ENCODE results near the gene PRAMEF20. TPM values are rescaled to one million over a fixed set of nuclear protein-coding genes. Genes with fewer than 3 reads are reported as not detected.

Gene PRAMEF20
- total and polyA plus RNA-seq, 2 of the 4 experiments (the other 2 are of a cell fraction) = not detected

DNA sequence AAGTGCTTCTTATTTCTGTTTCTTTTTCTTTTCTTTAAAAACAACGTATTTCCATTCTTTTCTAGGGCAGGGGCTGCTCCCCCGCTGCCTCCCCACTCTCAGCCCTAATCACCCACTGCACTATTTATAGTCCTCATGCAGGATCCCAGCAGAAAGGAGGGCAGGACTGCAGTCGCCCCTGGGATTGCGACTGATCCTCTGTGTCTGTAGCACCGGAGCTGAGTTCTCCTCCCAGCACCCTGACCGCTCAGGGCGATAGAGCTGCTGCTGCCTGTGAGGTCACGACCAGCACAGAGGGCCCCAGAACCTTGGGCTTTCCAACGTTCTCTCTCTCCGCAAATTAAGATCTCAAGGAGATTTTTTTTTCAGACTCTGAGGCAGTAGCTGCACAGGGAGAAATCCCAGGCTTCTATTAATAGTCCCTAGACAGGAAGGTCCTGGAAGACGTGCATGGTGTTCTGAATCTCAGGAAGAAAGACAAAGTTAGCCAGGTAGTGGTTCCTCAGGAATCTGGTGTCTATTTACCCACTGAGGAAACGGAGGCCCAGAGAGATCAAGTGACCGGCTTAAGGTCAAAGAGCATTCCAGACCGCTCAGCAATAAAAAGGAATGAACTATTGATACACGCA is 46.8 kb downstream of the PRAMEF20 start:
- Histone ChIP-seq H3K4me3 (ENCODE audit: insufficient read depth, low read depth, low read length) (no peak overlapping the region), H4K8ac (ENCODE audit: low read depth in 2 of 2, low read length in 2 of 2) (no peak overlapping the region), H3K4me1 (ENCODE audit: control insufficient read depth, insufficient read depth, low read length) (no peaks in the 10 kb centered on the region), H3K79me1 (ENCODE audit: low read depth in 1 of 2, low read length in 2 of 2) (no peaks in the 10 kb centered on the region), H3K4me2 (ENCODE audit: low read depth, low read length) (no peak overlapping the region), H2AK5ac (ENCODE audit: low read depth, low read length) (no peak overlapping the region), H3K9me3 (ENCODE audit: control insufficient read depth, insufficient read depth, low read length) (peaks cover 25% of the 10 kb centered on the region), H4K5ac (ENCODE audit: low read depth, low read length) (no peak overlapping the region), H3K36me3 (ENCODE audit: control insufficient read depth, insufficient read depth, low read length) (no peaks in the 10 kb centered on the region), H3K56ac (ENCODE audit: extremely low read depth, insufficient read depth, low read length) (no peak overlapping the region), H2AFZ (replicated peaks; ENCODE audit: low read length, poor library complexity) (no peak overlapping the region), H3K27me3 (ENCODE audit: control insufficient read depth, insufficient read depth, low read length) (no peaks in the 10 kb centered on the region), H3K9me1 (ENCODE audit: insufficient read depth, low read length) (no peaks in the 10 kb centered on the region), H2BK20ac (ENCODE audit: low read depth, low read length) (no peak overlapping the region), H2BK5ac (ENCODE audit: low read depth, low read length, poor library complexity, severe bottlenecking) (no peak overlapping the region), H2BK120ac (ENCODE audit: low read depth, low read length) (no peak overlapping the region), H3K14ac (replicated peaks; ENCODE audit: low read depth, low read length) (no peak overlapping the region), H3K27ac (ENCODE audit: insufficient read depth, low read length) (no peak overlapping the region), H3K23ac (ENCODE audit: low read depth, low read length) (no peak overlapping the region), H2BK15ac (ENCODE audit: low read depth, low read length) (no peak overlapping the region), H4K91ac (ENCODE audit: insufficient read depth, low read depth, low read length) (no peak overlapping the region), H3K4ac (ENCODE audit: low read depth, low read length) (no peak overlapping the region), H3K18ac (ENCODE audit: low read depth, low read length) (no peak overlapping the region), H4K20me1 (ENCODE audit: insufficient read depth, low read length) (no peaks in the 10 kb centered on the region), H2AK9ac (replicated peaks; ENCODE audit: low read depth, low read length, poor library complexity) (no peak overlapping the region), H3K9ac (ENCODE audit: low read depth, low read length) (no peak overlapping the region)
- no TSS peak for BruUV-seq (replicated peaks)
- no peak for ATAC-seq (ENCODE audit: low read depth)
- in situ Hi-C loops (cut with MboI; ENCODE audit: low sequenced_read_pairs) (no loop called here), dilution Hi-C loops (cut with HindIII; ENCODE audit: low sequenced_read_pairs, unreplicated experiment) (no loop called here), intact Hi-C loops (cut with micrococcal nuclease) (no loop called here)
- POLR2A ChIA-PET (ENCODE audit: unreplicated experiment) = interaction anchor here (0.5 kb wide), 1 partner anchor 22 kb away, joined by 3 read pairs; no protein-coding TSS in a partner anchor
- DNase-seq = no peak
- no peak for TF ChIP-seq MAZ (IDR thresholded peaks at IDR 0.05; ENCODE audit: borderline replicate concordance, low read depth, low read length)
- TF ChIP-seq FOS (IDR thresholded peaks at IDR 0.05; ENCODE audit: low read depth, low read length) = no peak
- no peak for TF ChIP-seq NFE2L2 (IDR thresholded peaks at IDR 0.05; ENCODE audit: low read depth, low read length)
- no peak for TF ChIP-seq BHLHE40 (IDR thresholded peaks at IDR 0.05; ENCODE audit: low read depth, low read length)
- no peak for TF ChIP-seq CHD1 (IDR thresholded peaks at IDR 0.05; ENCODE audit: low read depth, low read length)
- TF ChIP-seq SMC3 (IDR thresholded peaks at IDR 0.05; ENCODE audit: low read depth, low read length) = no peak
- no peak for TF ChIP-seq RFX5 (IDR thresholded peaks at IDR 0.05; ENCODE audit: low read depth, low read length)
- CTCF ChIA-PET = no interaction called here
- WGBS, 2 experiments (ENCODE audit: extremely low coverage in 2 of 2, insufficient read length in 1 of 2) = 0% methylated on average over 1 of the region's 15 CpGs; no CpG with 5 or more reads in 1 of the 2 experiments

Measured in IMR-90 (cell line).